Measurements from ENCODE around the gene SUN2. TPM values are rescaled to one million over a fixed set of nuclear protein-coding genes. Genes with fewer than 3 reads are reported as not detected.

The SUN2 gene
- total and polyA plus RNA-seq, 9 of the 15 experiments (the other 6 are each of a cell fraction or from before 2014, with no cell fraction given): 0.11 to 42.6 (median 16.7) TPM

DNA sequence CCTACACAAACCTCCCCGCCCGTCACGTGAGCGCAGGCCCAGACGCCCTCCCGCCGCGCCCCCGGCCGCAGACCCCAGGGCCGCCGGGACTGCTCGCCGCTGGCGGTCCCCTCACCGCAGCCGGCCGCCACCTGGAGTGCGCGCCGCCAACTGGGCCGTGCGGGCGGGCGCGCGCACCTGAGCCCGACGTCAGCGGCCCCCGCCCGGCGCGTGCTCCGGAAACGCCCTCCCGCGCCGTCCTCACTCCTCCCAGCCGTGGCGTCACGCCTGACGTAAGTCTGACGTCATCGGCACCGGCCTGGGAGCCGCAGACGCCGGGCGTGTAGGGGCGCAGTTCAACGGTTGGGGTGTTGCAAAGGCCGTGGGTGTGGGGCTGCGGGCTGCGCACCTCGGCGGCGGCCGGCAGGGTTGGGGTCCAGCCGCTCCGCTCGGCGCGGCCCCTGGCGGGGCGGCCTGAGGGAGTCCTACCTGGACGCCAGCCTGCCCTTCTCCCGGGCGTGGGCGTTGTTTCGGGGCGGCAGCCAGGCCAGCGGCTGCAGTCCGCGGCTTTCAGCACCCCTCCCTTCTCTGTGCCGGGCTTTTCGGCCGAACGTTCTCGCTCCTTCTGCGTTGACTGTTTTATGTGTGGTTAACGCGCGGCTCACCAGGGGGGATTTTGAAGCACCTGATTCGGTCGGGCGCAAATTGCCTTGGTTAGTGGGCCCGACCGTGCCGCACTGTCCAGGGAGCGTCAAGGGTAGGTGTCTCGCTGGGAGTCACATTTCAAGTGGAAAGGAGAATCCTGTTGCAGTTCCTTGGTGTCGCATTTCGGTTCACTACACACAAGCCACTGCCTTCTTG, 54.8 kb downstream of the SUN2 start, which contains the start of gene JOSD1 (continued):
- TF ChIP-seq FOXP4 (CRISPR knock-in tag; IDR thresholded peaks at IDR 0.05; ENCODE audit: borderline replicate concordance): no peak
- TF ChIP-seq ETV5 (CRISPR knock-in tag; IDR thresholded peaks at IDR 0.05; ENCODE audit: low read depth): peak; percentile 80
- peak; percentile 90 for TF ChIP-seq RBFOX2 (IDR thresholded peaks at IDR 0.05; ENCODE audit: low read depth, low read length)
- TF ChIP-seq GABPB1 (CRISPR knock-in tag; IDR thresholded peaks at IDR 0.05): peak; percentile 90
- TF ChIP-seq, protein P1, sequence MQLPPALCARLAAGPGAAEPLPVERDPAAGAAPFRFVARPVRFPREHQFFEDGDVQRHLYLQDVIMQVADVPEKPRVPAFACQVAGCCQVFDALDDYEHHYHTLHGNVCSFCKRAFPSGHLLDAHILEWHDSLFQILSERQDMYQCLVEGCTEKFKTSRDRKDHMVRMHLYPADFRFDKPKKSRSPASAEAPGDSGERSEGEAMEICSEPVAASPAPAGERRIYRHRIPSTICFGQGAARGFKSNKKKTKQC (CRISPR knock-in tag; IDR thresholded peaks at IDR 0.05): 0 out of 2 replicates have a peak, but pooled peaks have one; percentile 64
- 0 out of 4 replicates have a peak, but pooled peaks of 1 of the 2 experiments have one; percentile 37 for TF ChIP-seq UBTF (IDR thresholded peaks at IDR 0.05; ENCODE audit: borderline replicate concordance in 1 of 2, low read depth in 2 of 2, low read length in 2 of 2)
- peak; percentile 59; the same call in 1 of the 2 replicates for TF ChIP-seq ZNF263 (CRISPR knock-in tag; IDR thresholded peaks at IDR 0.05; ENCODE audit: borderline replicate concordance)
- TF ChIP-seq NFE2L1 (tag; IDR thresholded peaks at IDR 0.05; ENCODE audit: borderline replicate concordance, low read depth): no peak
- TF ChIP-seq ZNF695 (CRISPR knock-in tag; IDR thresholded peaks at IDR 0.05): no peak
- TF ChIP-seq FIP1L1 (IDR thresholded peaks at IDR 0.05; ENCODE audit: low read depth, low read length, poor library complexity, severe bottlenecking): peak; percentile 90
- peak; percentile 87 for TF ChIP-seq CCNT2 (IDR thresholded peaks at IDR 0.05; ENCODE audit: borderline replicate concordance, extremely low read depth, insufficient read length, low read depth, low read length)
- TF ChIP-seq HMG20A (CRISPR knock-in tag; conservative IDR thresholded peaks at IDR 0.05): no peak
- TF ChIP-seq ESRRA (IDR thresholded peaks at IDR 0.05; ENCODE audit: borderline replicate concordance, low read depth): peak; percentile 66; the same call in 1 of the 2 replicates
- TF ChIP-seq EWSR1 (IDR thresholded peaks at IDR 0.05; ENCODE audit: borderline replicate concordance, low read depth, partially characterized antibody): no peak
- TF ChIP-seq, protein P2, sequence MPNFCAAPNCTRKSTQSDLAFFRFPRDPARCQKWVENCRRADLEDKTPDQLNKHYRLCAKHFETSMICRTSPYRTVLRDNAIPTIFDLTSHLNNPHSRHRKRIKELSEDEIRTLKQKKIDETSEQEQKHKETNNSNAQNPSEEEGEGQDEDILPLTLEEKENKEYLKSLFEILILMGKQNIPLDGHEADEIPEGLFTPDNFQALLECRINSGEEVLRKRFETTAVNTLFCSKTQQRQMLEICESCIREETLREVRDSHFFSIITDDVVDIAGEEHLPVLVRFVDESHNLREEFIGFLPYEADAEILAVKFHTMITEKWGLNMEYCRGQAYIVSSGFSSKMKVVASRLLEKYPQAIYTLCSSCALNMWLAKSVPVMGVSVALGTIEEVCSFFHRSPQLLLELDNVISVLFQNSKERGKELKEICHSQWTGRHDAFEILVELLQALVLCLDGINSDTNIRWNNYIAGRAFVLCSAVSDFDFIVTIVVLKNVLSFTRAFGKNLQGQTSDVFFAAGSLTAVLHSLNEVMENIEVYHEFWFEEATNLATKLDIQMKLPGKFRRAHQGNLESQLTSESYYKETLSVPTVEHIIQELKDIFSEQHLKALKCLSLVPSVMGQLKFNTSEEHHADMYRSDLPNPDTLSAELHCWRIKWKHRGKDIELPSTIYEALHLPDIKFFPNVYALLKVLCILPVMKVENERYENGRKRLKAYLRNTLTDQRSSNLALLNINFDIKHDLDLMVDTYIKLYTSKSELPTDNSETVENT (CRISPR knock-in tag; IDR thresholded peaks at IDR 0.05): peak; percentile 80; the same call in 1 of the 2 replicates
- TF ChIP-seq, protein P3, sequence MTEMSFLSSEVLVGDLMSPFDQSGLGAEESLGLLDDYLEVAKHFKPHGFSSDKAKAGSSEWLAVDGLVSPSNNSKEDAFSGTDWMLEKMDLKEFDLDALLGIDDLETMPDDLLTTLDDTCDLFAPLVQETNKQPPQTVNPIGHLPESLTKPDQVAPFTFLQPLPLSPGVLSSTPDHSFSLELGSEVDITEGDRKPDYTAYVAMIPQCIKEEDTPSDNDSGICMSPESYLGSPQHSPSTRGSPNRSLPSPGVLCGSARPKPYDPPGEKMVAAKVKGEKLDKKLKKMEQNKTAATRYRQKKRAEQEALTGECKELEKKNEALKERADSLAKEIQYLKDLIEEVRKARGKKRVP (CRISPR knock-in tag; IDR thresholded peaks at IDR 0.05): 0 out of 2 replicates have a peak, but pooled peaks have one; percentile 23
